Liver (tissue), 9 donors: ENCODE data around the gene SEMA4G. TPM values are rescaled to one million over a fixed set of nuclear protein-coding genes. Genes with fewer than 3 reads are reported as not detected.

Experiments
- DNase-seq: peaks from one replicate; pipeline ENCODE4 v3.0.0-alpha.2; 2017; ENCODE audit warnings: low spot score
- H3K27ac ChIP-seq, 2 donors: one replicate each; pipeline ENCODE4 v1.7.0; 2013; ENCODE audit warnings: inconsistent platforms in 2 of 2, low read length in 2 of 2, control low read depth in 1 of 2, low read depth in 1 of 2, mild to moderate bottlenecking in 1 of 2
- H3K27me3 ChIP-seq, 4 donors: one replicate each; pipeline versions ENCODE4 v1.6.1 to v1.7.0; 2013; ENCODE audit warnings: low read length in 3 of 4, inconsistent platforms in 1 of 4, mild to moderate bottlenecking in 1 of 4, moderate library complexity in 1 of 4; ENCODE audit not compliant: control insufficient read depth in 4 of 4, insufficient read depth in 4 of 4
- H3K36me3 ChIP-seq, 4 donors: one replicate each; pipeline versions ENCODE4 v1.6.1 to v1.7.0; 2013; ENCODE audit warnings: low read length in 3 of 4, mild to moderate bottlenecking in 3 of 4, low read depth in 1 of 4, moderate library complexity in 1 of 4; ENCODE audit not compliant: control insufficient read depth in 4 of 4, insufficient read depth in 3 of 4
- H3K4me1 ChIP-seq, 4 donors: one replicate each; pipeline versions ENCODE4 v1.6.1 to v1.7.0; 2013; ENCODE audit warnings: low read length in 3 of 4, mild to moderate bottlenecking in 3 of 4, moderate library complexity in 1 of 4; ENCODE audit not compliant: control insufficient read depth in 4 of 4, insufficient read depth in 4 of 4
- H3K4me3 ChIP-seq, 3 donors: one replicate each; pipeline versions ENCODE4 v1.6.1 to v1.7.0; 2013; ENCODE audit warnings: low read length in 3 of 3, control low read depth in 1 of 3, low read depth in 1 of 3, mild to moderate bottlenecking in 1 of 3
- H3K9ac ChIP-seq, 2 donors: one replicate each; pipeline ENCODE4 v1.7.0; 2013; ENCODE audit warnings: low read length in 2 of 2, mild to moderate bottlenecking in 2 of 2, moderate library complexity in 2 of 2, control low read depth in 1 of 2, low read depth in 1 of 2
- H3K9me3 ChIP-seq, 4 donors: one replicate each; pipeline versions ENCODE4 v1.6.1 to v1.7.0; 2013; ENCODE audit warnings: low read length in 3 of 4; ENCODE audit not compliant: control insufficient read depth in 4 of 4
- ATF3 ChIP-seq: IDR thresholded peaks from 2 replicates; pipeline ENCODE4 v1.6.1; 2016; ENCODE audit warnings: antibody characterized with exemption
- CTCF ChIP-seq: fragments of 150-350 bp; IDR thresholded peaks from 2 replicates; pipeline ENCODE4 v1.5.1; 2017; ENCODE audit warnings: improper control_type of control experiment, low read depth, low read length; ENCODE audit not compliant: missing input control
- EGR1 ChIP-seq, 2 donors: IDR thresholded peaks; 2 replicates each; pipeline ENCODE4 v1.6.1; 2016 to 2018; ENCODE audit warnings: antibody characterized with exemption in 2 of 2, low read depth in 2 of 2
- FOXA1 ChIP-seq: IDR thresholded peaks from 2 replicates; pipeline ENCODE4 v1.6.1; 2016; ENCODE audit warnings: antibody characterized with exemption
- FOXA2 ChIP-seq: IDR thresholded peaks from 2 replicates; pipeline ENCODE4 v1.6.1; 2016; ENCODE audit warnings: antibody characterized with exemption
- GABPA ChIP-seq, 2 donors: IDR thresholded peaks in 1 of 2; conservative IDR thresholded peaks in 1 of 2; 2 replicates each; pipeline ENCODE4 v1.6.1; 2016; ENCODE audit warnings: antibody characterized with exemption in 2 of 2, mild to moderate bottlenecking in 1 of 2, moderate library complexity in 1 of 2
- HNF4A ChIP-seq, 2 donors: conservative IDR thresholded peaks; 2 replicates each; pipeline ENCODE4 v1.6.1; 2016; ENCODE audit warnings: antibody characterized with exemption in 2 of 2, mild to moderate bottlenecking in 2 of 2
- HNF4G ChIP-seq: IDR thresholded peaks from 2 replicates; pipeline ENCODE4 v1.6.1; 2016; ENCODE audit warnings: antibody characterized with exemption
- JUND ChIP-seq, 2 donors: IDR thresholded peaks; 2 replicates each; pipeline ENCODE4 v1.6.1; 2016; ENCODE audit warnings: antibody characterized with exemption in 2 of 2
- NR2F2 ChIP-seq: IDR thresholded peaks from 2 replicates; pipeline ENCODE4 v1.6.1; 2016; ENCODE audit warnings: antibody characterized with exemption
- RAD21 ChIP-seq, 2 donors: IDR thresholded peaks; 2 replicates each; pipeline ENCODE4 v1.6.1; 2016; ENCODE audit warnings: antibody characterized with exemption in 2 of 2, mild to moderate bottlenecking in 2 of 2
- REST ChIP-seq: IDR thresholded peaks from 2 replicates; pipeline ENCODE4 v1.6.1; 2016; ENCODE audit warnings: antibody characterized with exemption, mild to moderate bottlenecking
- RXRA ChIP-seq, 2 donors: IDR thresholded peaks; 2 replicates each; pipeline ENCODE4 v1.6.1; 2017 to 2018; ENCODE audit warnings: antibody characterized with exemption in 2 of 2, mild to moderate bottlenecking in 1 of 2
- SP1 ChIP-seq: IDR thresholded peaks from 2 replicates; pipeline ENCODE4 v1.6.1; 2018; ENCODE audit warnings: antibody characterized with exemption, mild to moderate bottlenecking
- TAF1 ChIP-seq: conservative IDR thresholded peaks from 2 replicates; pipeline ENCODE4 v1.6.1; 2016; ENCODE audit warnings: antibody characterized with exemption, mild to moderate bottlenecking
- YY1 ChIP-seq: IDR thresholded peaks from 2 replicates; pipeline ENCODE4 v1.6.1; 2016; ENCODE audit warnings: antibody characterized with exemption, mild to moderate bottlenecking
- ZBTB33 ChIP-seq: IDR thresholded peaks from 2 replicates; pipeline ENCODE4 v1.6.1; 2016; ENCODE audit warnings: antibody characterized with exemption
- WGBS: extraction: QIAGEN DNeasy Blood & Tissue Kit; methylation state at CpG from one replicate; pipeline ENCODE4 v1.1.7; 2013; 5-methylcytosine and 5-hydroxymethylcytosine counted together
- polyA plus RNA-seq, 2 donors: library from polyadenylated mRNA; stranded (reverse) in 1 of 2; unstranded in 1 of 2; fragments of 200-250 nt in 1 of 2; fragments of >200 nt in 1 of 2; fragmentation: Nextera tagmentation in 1 of 2; extraction: Ambion mirVana in 1 of 2; gene quantifications; one replicate each; pipeline versions ENCODE4 v1.2.1 to v1.2.3, GENCODE V29; 2013 to 2015
- total RNA-seq, 2 donors: library from RNA; depleted of rRNA; stranded (reverse); fragments of >200 nt; gene quantifications; one replicate each; pipeline ENCODE4 v1.2.3, GENCODE V29; 2014
- TF ChIP-seq, protein P1 (sequence below): IDR thresholded peaks from 2 replicates; pipeline ENCODE4 v1.6.1; 2016; ENCODE audit warnings: antibody characterized with exemption
- donor health status: healthy.
- donor health status: healthy.
- donor health status: healthy.
- donor health status: healthy.
- donor health status: healthy.

SEMA4G gene
- total and polyA plus RNA-seq, 4 donors = 13.9 to 56.0 (median 30.2) TPM

- WGBS = 33% methylated on average over 4 of the region's 4 CpGs
- H3K36me3 ChIP-seq = peaks cover 0 to 6% (median 1%) of the 10 kb centered on the region in 4 donors
- no peak overlapping the region for H3K9ac ChIP-seq
- peak overlapping the region; percentile 50 to 77 (median 64) for H3K4me3 ChIP-seq
- TF ChIP-seq REST (peak; percentile 89), ATF3 (peak; percentile 65), SP1 (peak; percentile 98), RAD21 (IDR thresholded peaks at IDR 0.05) (peak in 1 of 2 donors; percentile 58), TAF1 (peak; percentile 38), JUND (IDR thresholded peaks at IDR 0.05) (peak in 1 of 2 donors; percentile 56), HNF4G (peak; percentile 85), HNF4A (conservative IDR thresholded peaks at IDR 0.05) (peak; percentile 95), ZBTB33 (no peak), FOXA1 (no peak), EGR1 (IDR thresholded peaks at IDR 0.05; ENCODE audit: low read depth in 2 of 2) (peak in 1 of 2 donors; percentile 70), GABPA (IDR thresholded peaks at IDR 0.05 in 1 of 2, conservative IDR thresholded peaks at IDR 0.05 in 1 of 2) (peak in 1 of 2 donors; percentile 75), YY1 (peak; percentile 88), FOXA2 (peak; percentile 65), NR2F2 (peak; percentile 98), CTCF (peak; percentile 31), RXRA (IDR thresholded peaks at IDR 0.05) (peak; percentile 97 to 98)
- TF ChIP-seq, protein P1, sequence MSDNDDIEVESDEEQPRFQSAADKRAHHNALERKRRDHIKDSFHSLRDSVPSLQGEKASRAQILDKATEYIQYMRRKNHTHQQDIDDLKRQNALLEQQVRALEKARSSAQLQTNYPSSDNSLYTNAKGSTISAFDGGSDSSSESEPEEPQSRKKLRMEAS = peak; percentile 78
- H3K4me1 ChIP-seq = peaks cover 17 to 51% (median 39%) of the 10 kb centered on the region in 4 donors
- DNase-seq = peak; percentile 43
- peak overlapping the region; percentile 5 to 46 for H3K27ac ChIP-seq
- no peaks in the 10 kb centered on the region for H3K9me3 ChIP-seq
- no peaks in the 10 kb centered on the region for H3K27me3 ChIP-seq
Observed at GRCh38 chr10:100970914-100971811, 1.9 kb downstream of the SEMA4G start.
